ENCODE data around the gene RPL36. TPM values are rescaled to one million over a fixed set of nuclear protein-coding genes. Genes with fewer than 3 reads are reported as not detected.

RPL36 gene
- total and polyA plus RNA-seq, 9 of the 15 experiments (the other 6 are each of a cell fraction or from before 2014, with no cell fraction given) = 350 to 3,412 (median 1,507) TPM

- TF ChIP-seq ZNF318 (IDR thresholded peaks at IDR 0.05; ENCODE audit: borderline replicate concordance in 1 of 2, low read depth in 1 of 2) (peak in 1 of 2 experiments; percentile 97; a peak in 2 of 4 replicates), ZNF277 (CRISPR knock-in tag; IDR thresholded peaks at IDR 0.05; ENCODE audit: borderline replicate concordance) (no peak), MCM2 (IDR thresholded peaks at IDR 0.05; ENCODE audit: low read depth) (0 out of 2 replicates have a peak, but pooled peaks have one; percentile 6), NFE2 (IDR thresholded peaks at IDR 0.05; ENCODE audit: low read depth) (peak; percentile 31; the same call in 1 of the 2 replicates), ZNF57 (CRISPR knock-in tag; IDR thresholded peaks at IDR 0.05) (no peak), ZNF224 (CRISPR knock-in tag; IDR thresholded peaks at IDR 0.05) (no peak), CC2D1A (IDR thresholded peaks at IDR 0.05) (no peak), CTBP1 (IDR thresholded peaks at IDR 0.05; ENCODE audit: borderline replicate concordance) (peak; percentile 83), ZBTB12 (CRISPR knock-in tag; IDR thresholded peaks at IDR 0.05) (no peak), ESRRA (IDR thresholded peaks at IDR 0.05; ENCODE audit: borderline replicate concordance, low read depth) (peak; percentile 49; the same call in 1 of the 2 replicates), HEY1 (CRISPR knock-in tag; IDR thresholded peaks at IDR 0.05; ENCODE audit: borderline replicate concordance) (no peak), SRSF1 (IDR thresholded peaks at IDR 0.05; ENCODE audit: low read depth, low read length) (peak; percentile 94), ZBED1 (IDR thresholded peaks at IDR 0.05) (no peak), NKRF (IDR thresholded peaks at IDR 0.05; ENCODE audit: borderline replicate concordance) (peak; percentile 79), CCAR2 (IDR thresholded peaks at IDR 0.05; ENCODE audit: low read depth, low read length) (no peak)
Measured at GRCh38 chr19:5690125-5690954, at the start of gene RPL36 (continued).

Data from K562 (cell line).